Muscle of leg (tissue), 11 donors: Measurements from ENCODE around the gene PAK5. TPM values are rescaled to one million over a fixed set of nuclear protein-coding genes. Genes with fewer than 3 reads are reported as not detected.

Experiments used
- DNase-seq: peaks from one replicate; pipeline ENCODE4 v3.0.0; 2013
- H3K27ac ChIP-seq: one replicate; pipeline ENCODE4 v1.5.1; 2013; ENCODE audit warnings: mild to moderate bottlenecking, low read length, control low read depth
- H3K27me3 ChIP-seq: one replicate; pipeline ENCODE4 v1.6.1; 2013; ENCODE audit warnings: low read length; ENCODE audit not compliant: control insufficient read depth, insufficient read depth
- H3K36me3 ChIP-seq: one replicate; pipeline ENCODE4 v1.6.1; 2013; ENCODE audit warnings: low read length; ENCODE audit not compliant: control insufficient read depth, insufficient read depth
- H3K4me1 ChIP-seq: one replicate; pipeline ENCODE4 v1.6.1; 2013; ENCODE audit warnings: low read length; ENCODE audit not compliant: control insufficient read depth, insufficient read depth
- H3K4me3 ChIP-seq: one replicate; pipeline ENCODE4 v1.5.1; 2013; ENCODE audit warnings: low read length, control low read depth
- H3K9me3 ChIP-seq: replicated peaks from 2 replicates; pipeline ENCODE4 v1.6.1; 2013; ENCODE audit warnings: low read depth, low read length; ENCODE audit not compliant: control insufficient read depth
- WGBS: methylation state at CpG from one replicate; pipeline ENCODE4 v1.1.5; 2013; ENCODE audit warnings: missing lambda C conversion rate; ENCODE audit not compliant: insufficient coverage; 5-methylcytosine and 5-hydroxymethylcytosine counted together
- polyA plus RNA-seq, 8 donors: library from polyadenylated mRNA; unstranded; fragments of 120-200 nt; gene quantifications; one replicate each; pipeline versions ENCODE4 v1.2.1 to v1.2.3, GENCODE V29; 2013; ENCODE audit warnings: inconsistent platforms in 1 of 8, low replicate concordance in 1 of 8; ENCODE audit not compliant: insufficient read length in 8 of 8, insufficient read depth in 1 of 8
- total RNA-seq: library from RNA; stranded (reverse); fragments of 120-200 nt; gene quantifications from one replicate; pipeline ENCODE4 v1.2.4, GENCODE V29; 2013

The PAK5 gene
- total and polyA plus RNA-seq, 9 donors, result 0.04 to 0.24 (median 0.12) TPM

GRCh38 chr20:9744551-9744950 lies 94.3 kb downstream of the PAK5 start:
- H3K36me3 ChIP-seq, result no peaks in the 10 kb centered on the region
- H3K4me1 ChIP-seq, result no peaks in the 10 kb centered on the region
- H3K27ac ChIP-seq, result no peak overlapping the region
- H3K4me3 ChIP-seq, result no peak overlapping the region
- peaks cover 4% of the 10 kb centered on the region for H3K9me3 ChIP-seq
- no peak for DNase-seq
- no peaks in the 10 kb centered on the region for H3K27me3 ChIP-seq

- Histone ChIP-seq H3K9me3 (peaks cover 4% of the 10 kb centered on the region), H3K27me3 (no peaks in the 10 kb centered on the region), H3K4me3 (no peak overlapping the region), H3K36me3 (no peaks in the 10 kb centered on the region), H3K27ac (no peak overlapping the region), H3K4me1 (no peaks in the 10 kb centered on the region)
- DNase-seq, result no peak
These were observed 95.0 kb downstream of the PAK5 start for GRCh38 chr20:9743871-9744270.

GRCh38 chr20:9742821-9743220 lies 96.1 kb downstream of the PAK5 start:
- no peak for DNase-seq
- no peaks in the 10 kb centered on the region for H3K27me3 ChIP-seq
- no peak overlapping the region for H3K27ac ChIP-seq
- H3K36me3 ChIP-seq, result no peaks in the 10 kb centered on the region
- H3K4me1 ChIP-seq, result no peaks in the 10 kb centered on the region
- no peak overlapping the region for H3K4me3 ChIP-seq
- H3K9me3 ChIP-seq, result peaks cover 4% of the 10 kb centered on the region
- 100% methylated on average over 3 of the region's 5 CpGs for WGBS

- Histone ChIP-seq H3K27ac (no peak overlapping the region), H3K36me3 (no peaks in the 10 kb centered on the region), H3K4me3 (no peak overlapping the region), H3K9me3 (peaks cover 4% of the 10 kb centered on the region), H3K4me1 (no peaks in the 10 kb centered on the region), H3K27me3 (no peaks in the 10 kb centered on the region)
- DNase-seq, result no peak
- WGBS, result no CpG with 5 or more reads among the region's 3 CpGs
These were observed 96.9 kb downstream of the PAK5 start for GRCh38 chr20:9741996-9742395.

GRCh38 chr20:9740486-9740885 lies 98.4 kb downstream of the PAK5 start:
- H3K36me3 ChIP-seq, result no peaks in the 10 kb centered on the region
- H3K4me3 ChIP-seq, result no peak overlapping the region
- no peak overlapping the region for H3K27ac ChIP-seq
- no peaks in the 10 kb centered on the region for H3K4me1 ChIP-seq
- DNase-seq, result no peak
- H3K27me3 ChIP-seq, result no peaks in the 10 kb centered on the region
- peaks cover 4% of the 10 kb centered on the region for H3K9me3 ChIP-seq
- WGBS, result 68% methylated on average over 5 of the region's 5 CpGs

GRCh38 chr20:9739991-9740390 lies 98.9 kb downstream of the PAK5 start:
- Histone ChIP-seq H3K36me3 (no peaks in the 10 kb centered on the region), H3K27ac (no peak overlapping the region), H3K4me1 (no peaks in the 10 kb centered on the region), H3K27me3 (no peaks in the 10 kb centered on the region), H3K9me3 (peaks cover 4% of the 10 kb centered on the region), H3K4me3 (no peak overlapping the region)
- DNase-seq, result no peak
- WGBS, result 68% methylated on average over 2 of the region's 4 CpGs

- WGBS, result no CpG with 5 or more reads among the region's 2 CpGs
- Histone ChIP-seq H3K27me3 (no peaks in the 10 kb centered on the region), H3K9me3 (no peaks in the 10 kb centered on the region), H3K4me1 (no peaks in the 10 kb centered on the region), H3K4me3 (no peak overlapping the region), H3K36me3 (no peaks in the 10 kb centered on the region), H3K27ac (no peak overlapping the region)
- DNase-seq, result no peak
These were observed 102.5 kb downstream of the PAK5 start for GRCh38 chr20:9736373-9736772.

GRCh38 chr20:9723501-9724202 lies 115.2 kb downstream of the PAK5 start:
- no peak for DNase-seq

GRCh38 chr20:9711872-9712271 lies 127.0 kb downstream of the PAK5 start:
- Histone ChIP-seq H3K9me3 (no peaks in the 10 kb centered on the region), H3K4me1 (no peaks in the 10 kb centered on the region), H3K27me3 (no peaks in the 10 kb centered on the region), H3K4me3 (no peak overlapping the region), H3K27ac (no peak overlapping the region), H3K36me3 (no peaks in the 10 kb centered on the region)
- DNase-seq, result no peak
- WGBS, result no CpG with 5 or more reads among the region's 2 CpGs

More at GRCh38 chr20:9723501-9724202, 115.2 kb downstream of the PAK5 start:
- Histone ChIP-seq H3K27ac (no peak overlapping the region), H3K36me3 (no peaks in the 10 kb centered on the region), H3K27me3 (no peaks in the 10 kb centered on the region), H3K4me1 (no peaks in the 10 kb centered on the region), H3K4me3 (no peak overlapping the region), H3K9me3 (no peaks in the 10 kb centered on the region)
- 100% methylated on average over 1 of the region's 7 CpGs for WGBS

GRCh38 chr20:9710685-9711084 lies 128.2 kb downstream of the PAK5 start:
- H3K27ac ChIP-seq, result no peak overlapping the region
- no peak for DNase-seq
- no peaks in the 10 kb centered on the region for H3K27me3 ChIP-seq
- no peaks in the 10 kb centered on the region for H3K4me1 ChIP-seq
- H3K9me3 ChIP-seq, result no peaks in the 10 kb centered on the region
- no peak overlapping the region for H3K4me3 ChIP-seq
- 71% methylated on average over 3 of the region's 3 CpGs for WGBS
- no peaks in the 10 kb centered on the region for H3K36me3 ChIP-seq
